SK-N-SH (cell line): ENCODE measurements around the gene ACTL10. TPM values are rescaled to one million over a fixed set of nuclear protein-coding genes. Genes with fewer than 3 reads are reported as not detected.

Experiments
- CTCF ChIA-PET: fragments of 300-600, 350-600 bp; formaldehyde crosslinking; extraction: SDS; loops from one replicate; lab custom pipeline; 2021; lab: Yijun Ruan, JAX
- POLR2A ChIA-PET: fragments of 350-600 bp; sonication (Branson Sonifier 250); formaldehyde crosslinking; extraction: SDS; loops from one replicate; lab custom pipeline; 2020; ENCODE audit warnings: antibody characterized with exemption, inconsistent platforms; lab: Yijun Ruan, JAX
- DNase-seq: peaks from one replicate; pipeline ENCODE4 v3.0.0; 2012
- H2AFZ ChIP-seq: fragments of 200-600 bp; sonication (generic); 2 replicates; pipeline ENCODE4 v1.8.1; 2016; ENCODE audit warnings: antibody characterized with exemption, mild to moderate bottlenecking, low read depth
- H3F3A ChIP-seq: fragments of 200-600 bp; sonication (generic); replicated peaks from 2 replicates; pipeline ENCODE3; 2016; ENCODE audit warnings: antibody characterized with exemption, mild to moderate bottlenecking; ENCODE audit not compliant: insufficient read depth
- H3K27ac ChIP-seq, 2 experiments: fragments of 200-500 bp in 1 of 2; fragments of 200-600 bp in 1 of 2; sonication (Bioruptor generic) in 1 of 2; sonication (generic), shearing (Covaris generic) in 1 of 2; 2 replicates each; pipeline versions ENCODE4 v1.5.1 to v1.6.1; 2014 to 2016; ENCODE audit warnings: low read depth in 2 of 2, inconsistent platforms in 1 of 2, low read length in 1 of 2, mild to moderate bottlenecking in 1 of 2, mixed read lengths in 1 of 2
- H3K27me3 ChIP-seq: fragments of 200-600 bp; sonication (generic), shearing (Covaris generic); 2 replicates; pipeline ENCODE4 v1.6.1; 2016; ENCODE audit warnings: mixed run types; ENCODE audit not compliant: insufficient read depth
- H3K36me3 ChIP-seq, 2 experiments: fragments of 200-500 bp in 1 of 2; fragments of 200-600 bp in 1 of 2; sonication (Bioruptor generic) in 1 of 2; sonication (generic) in 1 of 2; replicated peaks in 1 of 2; 2 replicates each; pipeline versions ENCODE3 to v1.5.1; 2014 to 2016; ENCODE audit warnings: low read length in 1 of 2, mild to moderate bottlenecking in 1 of 2; ENCODE audit not compliant: insufficient read depth in 2 of 2, control insufficient read depth in 1 of 2
- H3K4me1 ChIP-seq, 2 experiments: fragments of 200-500 bp in 1 of 2; fragments of 200-600 bp in 1 of 2; sonication (Bioruptor generic) in 1 of 2; sonication (generic), shearing (Covaris generic) in 1 of 2; 2 replicates each; pipeline versions ENCODE4 v1.5.1 to v1.6.1; 2014 to 2016; ENCODE audit warnings: low read depth in 1 of 2, low read length in 1 of 2, mixed run types in 1 of 2; ENCODE audit not compliant: insufficient read depth in 2 of 2, control insufficient read depth in 1 of 2
- H3K4me2 ChIP-seq: fragments of 200-600 bp; sonication (generic), shearing (Covaris generic); 2 replicates; pipeline ENCODE4 v1.6.1; 2017; ENCODE audit warnings: mixed run types
- H3K4me3 ChIP-seq, 2 experiments: fragments of 200-500 bp in 1 of 2; fragments of 200-600 bp in 1 of 2; sonication (Bioruptor generic) in 1 of 2; sonication (generic), shearing (Covaris generic) in 1 of 2; 2 replicates each; pipeline versions ENCODE4 v1.5.1 to v1.8.1; 2014 to 2016; ENCODE audit warnings: low read depth in 2 of 2, inconsistent platforms in 1 of 2, low read length in 1 of 2, mild to moderate bottlenecking in 1 of 2, mixed read lengths in 1 of 2, moderate library complexity in 1 of 2
- H3K79me2 ChIP-seq: fragments of 200-600 bp; sonication (generic); 2 replicates; pipeline ENCODE4 v1.8.1; 2017; ENCODE audit warnings: mild to moderate bottlenecking; ENCODE audit not compliant: insufficient read depth
- H3K9ac ChIP-seq: fragments of 200-600 bp; sonication (generic); 2 replicates; pipeline ENCODE4 v1.6.1; 2017; ENCODE audit warnings: mixed run types
- H3K9me2 ChIP-seq: fragments of 200-600 bp; sonication (generic); 2 replicates; pipeline ENCODE4 v1.6.1; 2017; ENCODE audit warnings: mixed run types
- H3K9me3 ChIP-seq: fragments of 200-600 bp; sonication (generic); 2 replicates; pipeline ENCODE4 v1.6.1; 2017; ENCODE audit warnings: mixed run types, mild to moderate bottlenecking, moderate library complexity
- H4K20me1 ChIP-seq: fragments of 200-600 bp; sonication (generic); 2 replicates; pipeline ENCODE4 v1.6.1; 2017; ENCODE audit warnings: mild to moderate bottlenecking, mixed run types; ENCODE audit not compliant: insufficient read depth
- CHD2 ChIP-seq: fragments of 150-350 bp; IDR thresholded peaks from 2 replicates; pipeline ENCODE4 v1.6.1; 2018; ENCODE audit warnings: low read length; ENCODE audit not compliant: partially characterized antibody
- CTCF ChIP-seq: fragments of 200-600 bp; sonication (generic); IDR thresholded peaks from 2 replicates; pipeline ENCODE4 v1.6.1; 2017; ENCODE audit warnings: antibody characterized with exemption, mild to moderate bottlenecking, moderate library complexity
- EZH2phosphoT487 ChIP-seq: fragments of 200-600 bp; sonication (generic); IDR thresholded peaks from 2 replicates; pipeline ENCODE4 v1.6.1; 2017; ENCODE audit warnings: low read depth, mixed run types, mild to moderate bottlenecking, antibody characterized with exemption, moderate library complexity, borderline replicate concordance
- FOSL2 ChIP-seq: IDR thresholded peaks from 2 replicates; pipeline ENCODE4 v1.4.0; 2012; ENCODE audit warnings: low read depth, mild to moderate bottlenecking, moderate library complexity, borderline replicate concordance
- FOXM1 ChIP-seq: IDR thresholded peaks from 2 replicates; pipeline ENCODE4 v1.4.0; 2012; ENCODE audit warnings: low read depth, mild to moderate bottlenecking
- GABPA ChIP-seq: IDR thresholded peaks from 2 replicates; pipeline ENCODE4 v1.4.0; 2012; ENCODE audit warnings: low read depth, mild to moderate bottlenecking
- MEF2A ChIP-seq: IDR thresholded peaks from 2 replicates; pipeline ENCODE4 v1.4.0; 2012; ENCODE audit warnings: low read depth, borderline replicate concordance
- NFIC ChIP-seq: IDR thresholded peaks from 2 replicates; pipeline ENCODE4 v1.4.0; 2012; ENCODE audit warnings: borderline replicate concordance
- PBX3 ChIP-seq: IDR thresholded peaks from 2 replicates; pipeline ENCODE4; 2012
- RCOR1 ChIP-seq: fragments of 150-350 bp; IDR thresholded peaks from 2 replicates; pipeline ENCODE4 v1.6.1; 2017; ENCODE audit warnings: antibody characterized with exemption, low read length
- REST ChIP-seq: IDR thresholded peaks from 2 replicates; pipeline ENCODE4 v1.6.1; 2012; ENCODE audit warnings: mild to moderate bottlenecking, low read depth, low read length, moderate library complexity
- SIN3A ChIP-seq: IDR thresholded peaks from 2 replicates; pipeline ENCODE4 v1.6.1; 2012; ENCODE audit warnings: low read depth, mild to moderate bottlenecking, low read length, moderate library complexity, borderline replicate concordance
- SMC3 ChIP-seq: IDR thresholded peaks from 2 replicates; pipeline ENCODE4 v1.6.1; 2012; ENCODE audit warnings: low read depth, low read length, improper control_type of control experiment
- TCF12 ChIP-seq: IDR thresholded peaks from 2 replicates; pipeline ENCODE4 v1.4.0; 2012
- YY1 ChIP-seq: IDR thresholded peaks from 2 replicates; pipeline ENCODE4 v1.4.0; 2012; ENCODE audit warnings: low read depth, mild to moderate bottlenecking
- WGBS: methylation state at CpG from one replicate; pipeline ENCODE4 v1.1.6; 2017; ENCODE audit warnings: low lambda C conversion rate; 5-methylcytosine and 5-hydroxymethylcytosine counted together
- polyA plus RNA-seq, 3 experiments: library from polyadenylated mRNA; depleted of rRNA; stranded (reverse); fragments of >200 nt; gene quantifications; 2 replicates each; pipeline ENCODE4 v1.2.3, GENCODE V29; 2012
- TF ChIP-seq, protein P1 (sequence below): IDR thresholded peaks from 2 replicates; pipeline ENCODE4 v1.4.0; 2012; ENCODE audit warnings: low read depth, borderline replicate concordance
- TF ChIP-seq, protein P2 (sequence below): IDR thresholded peaks from 2 replicates; pipeline ENCODE4 v1.4.0; 2012; ENCODE audit warnings: low read depth

Gene ACTL10
- polyA plus RNA-seq, 1 of the 3 experiments (the other 2 are of a cell fraction): 0.25 TPM

- H3K4me2 ChIP-seq: peak overlapping the region; percentile 99
- H3K36me3 ChIP-seq: peaks cover 8 to 17% of the 10 kb centered on the region in 2 experiments
- H3K4me3 ChIP-seq: peak overlapping the region in 1 of 2 experiments; percentile 61; a peak in 1 of 4 replicates
- WGBS: 95% methylated on average over 4 of the region's 17 CpGs
- 0 out of 2 replicates have a peak, but pooled peaks cover 4% of the 10 kb centered on the region for H4K20me1 ChIP-seq
- CTCF ChIA-PET: interaction anchor here (1.0 to 1.7 kb wide), 2 partner anchors 59 to 215 kb away, joined by 6 read pairs; partner anchors contain the start of gene ZNF341
- no peak overlapping the region for H3K9ac ChIP-seq
- H3F3A ChIP-seq: peaks cover 22% of the 10 kb centered on the region
- H3K27me3 ChIP-seq: no peaks in the 10 kb centered on the region
- no peaks in the 10 kb centered on the region for H3K9me2 ChIP-seq
- peak; percentile 60 for DNase-seq
- TF ChIP-seq RCOR1 (no peak), NFIC (0 out of 2 replicates have a peak, but pooled peaks have one; percentile 10)
- TF ChIP-seq, all 33 proteins: peak for 1
- Histone ChIP-seq H3K4me1 (peaks cover 8 to 36% of the 10 kb centered on the region in 2 experiments; a peak in 2 of 4 replicates), H3K27ac (no peak overlapping the region), H3K79me2 (peaks cover 10% of the 10 kb centered on the region; the same call in 1 of the 2 replicates), H3K9me3 (no peaks in the 10 kb centered on the region), H2AFZ (no peak overlapping the region)
- POLR2A ChIA-PET: no interaction called here
These were observed 5.8 kb downstream of the ACTL10 start for GRCh38 chr20:33672426-33673113.

DNA sequence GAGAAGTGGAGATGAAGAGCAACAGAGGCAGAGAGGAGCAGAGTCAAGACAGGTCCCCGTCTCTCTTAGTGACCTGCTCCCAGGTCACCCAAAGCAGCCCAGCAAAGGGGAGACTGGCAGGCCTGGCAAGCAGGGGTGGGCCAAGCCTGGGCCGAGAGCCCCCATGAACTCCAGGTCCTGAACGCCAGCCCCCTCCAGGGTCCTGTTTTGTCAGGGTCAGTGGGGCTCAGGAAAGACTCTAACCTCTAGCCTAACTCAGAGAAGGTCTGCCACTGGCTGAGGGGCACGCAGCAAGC lies 6.3 kb downstream of the ACTL10 start:
- POLR2A ChIA-PET: no interaction called here
- Histone ChIP-seq H3K36me3 (peaks cover 8 to 17% of the 10 kb centered on the region in 2 experiments), H3K27me3 (no peaks in the 10 kb centered on the region), H3K9ac (peak overlapping the region; percentile 68), H3F3A (peaks cover 18% of the 10 kb centered on the region), H3K4me3 (peak overlapping the region; percentile 61 to 79), H4K20me1 (0 out of 2 replicates have a peak, but pooled peaks cover 4% of the 10 kb centered on the region), H3K9me2 (no peaks in the 10 kb centered on the region), H3K27ac (no peak overlapping the region; a peak in 1 of 4 replicates), H3K9me3 (no peaks in the 10 kb centered on the region), H3K79me2 (peaks cover 10% of the 10 kb centered on the region; the same call in 1 of the 2 replicates), H2AFZ (no peak overlapping the region), H3K4me2 (peak overlapping the region; percentile 99), H3K4me1 (peaks cover 8 to 32% of the 10 kb centered on the region in 2 experiments; a peak in 2 of 4 replicates)
- TF ChIP-seq REST (no peak), FOSL2 (no peak), CTCF (no peak), MEF2A (no peak), TCF12 (no peak), YY1 (no peak), PBX3 (no peak), GABPA (no peak), EZH2phosphoT487 (no peak), SIN3A (no peak), SMC3 (no peak), FOXM1 (no peak), CHD2 (no peak)
- TF ChIP-seq, protein P1, sequence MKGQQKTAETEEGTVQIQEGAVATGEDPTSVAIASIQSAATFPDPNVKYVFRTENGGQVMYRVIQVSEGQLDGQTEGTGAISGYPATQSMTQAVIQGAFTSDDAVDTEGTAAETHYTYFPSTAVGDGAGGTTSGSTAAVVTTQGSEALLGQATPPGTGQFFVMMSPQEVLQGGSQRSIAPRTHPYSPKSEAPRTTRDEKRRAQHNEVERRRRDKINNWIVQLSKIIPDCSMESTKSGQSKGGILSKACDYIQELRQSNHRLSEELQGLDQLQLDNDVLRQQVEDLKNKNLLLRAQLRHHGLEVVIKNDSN: no peak
- TF ChIP-seq, protein P2, sequence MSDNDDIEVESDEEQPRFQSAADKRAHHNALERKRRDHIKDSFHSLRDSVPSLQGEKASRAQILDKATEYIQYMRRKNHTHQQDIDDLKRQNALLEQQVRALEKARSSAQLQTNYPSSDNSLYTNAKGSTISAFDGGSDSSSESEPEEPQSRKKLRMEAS: no peak
- CTCF ChIA-PET: no interaction called here
- no peak for DNase-seq
- WGBS: 74% methylated on average over 4 of the region's 4 CpGs
